Neural cell (in vitro differentiated cells): ENCODE measurements around the gene COA6. TPM values are rescaled to one million over a fixed set of nuclear protein-coding genes. Genes with fewer than 3 reads are reported as not detected.

ENCODE experiments used
- H2AFZ ChIP-seq: fragments of 200-600, 300-800 bp; sonication (generic), shearing (Covaris generic); 2 replicates; pipeline ENCODE4 v1.6.0; 2014; ENCODE audit warnings: low read depth, mild to moderate bottlenecking, antibody characterized with exemption, low read length, moderate library complexity
- H3F3A ChIP-seq: fragments of 200-600 bp; shearing (Covaris generic); 2 replicates; pipeline ENCODE4 v1.6.1; 2016; ENCODE audit warnings: mild to moderate bottlenecking, moderate library complexity, mixed read lengths, antibody characterized with exemption, low read length; ENCODE audit not compliant: insufficient read depth, poor library complexity, severe bottlenecking
- H3K27ac ChIP-seq: fragments of 200-600, 300-800 bp; sonication (generic), shearing (Covaris generic); 2 replicates; pipeline ENCODE4 v1.5.1; 2014; ENCODE audit warnings: mild to moderate bottlenecking, low read length, moderate library complexity
- H3K27me3 ChIP-seq: fragments of 300-800, 200-600 bp; sonication (generic), shearing (Covaris generic); 2 replicates; pipeline ENCODE4 v1.6.0; 2014; ENCODE audit warnings: mild to moderate bottlenecking, low read depth, low read length, moderate library complexity; ENCODE audit not compliant: insufficient read depth
- H3K36me3 ChIP-seq: fragments of 300-800, 200-600 bp; sonication (generic), shearing (Covaris generic); 2 replicates; pipeline ENCODE4 v1.5.1; 2014; ENCODE audit warnings: mild to moderate bottlenecking, antibody characterized with exemption, low read length, moderate library complexity; ENCODE audit not compliant: insufficient read depth
- H3K4me2 ChIP-seq: fragments of 300-800, 200-600 bp; sonication (generic), shearing (Covaris generic); 2 replicates; pipeline ENCODE4 v1.6.0; 2014; ENCODE audit warnings: mild to moderate bottlenecking, low read length
- H3K4me3 ChIP-seq: fragments of 300-800, 200-600 bp; sonication (generic), shearing (Covaris generic); 2 replicates; pipeline ENCODE4 v1.5.1; 2014; ENCODE audit warnings: mild to moderate bottlenecking, low read length, moderate library complexity
- H3K79me2 ChIP-seq: fragments of 200-600 bp; shearing (Covaris generic); replicated peaks from 2 replicates; pipeline ENCODE4 v1.6.0; 2014; ENCODE audit warnings: mild to moderate bottlenecking, low read length, moderate library complexity; ENCODE audit not compliant: insufficient read depth
- H3K9ac ChIP-seq: fragments of 300-800, 200-600 bp; sonication (generic), shearing (Covaris generic); 2 replicates; pipeline ENCODE4 v1.6.1; 2016; ENCODE audit warnings: mild to moderate bottlenecking, low read length, mixed read lengths
- H3K9me2 ChIP-seq: fragments of 200-600 bp; shearing (Covaris generic); 2 replicates; pipeline ENCODE4 v1.6.1; 2016; ENCODE audit warnings: mild to moderate bottlenecking, low read length, mixed read lengths; ENCODE audit not compliant: insufficient read depth
- H3K9me3 ChIP-seq: fragments of 200-600, 300-800 bp; sonication (generic), shearing (Covaris generic); 2 replicates; pipeline ENCODE4 v1.6.1; 2016; ENCODE audit warnings: mild to moderate bottlenecking, mixed run types, low read length, moderate library complexity, mixed read lengths
- H4K20me1 ChIP-seq: fragments of 200-600 bp; shearing (Covaris generic); 2 replicates; pipeline ENCODE4 v1.6.1; 2016; ENCODE audit warnings: mild to moderate bottlenecking, mixed run types; ENCODE audit not compliant: insufficient read depth
- EP300 ChIP-seq: fragments of 450-650 bp; conservative IDR thresholded peaks from 2 replicates; pipeline ENCODE4 v1.6.1; 2014; ENCODE audit warnings: antibody characterized with exemption, mild to moderate bottlenecking, moderate library complexity; ENCODE audit not compliant: poor library complexity, severe bottlenecking
- EZH2 ChIP-seq: fragments of 200-600, 300-800 bp; shearing (Covaris generic), sonication (generic); IDR thresholded peaks from 2 replicates; pipeline ENCODE4 v1.6.1; 2014; ENCODE audit warnings: antibody characterized with exemption, low read length, borderline replicate concordance, mild to moderate bottlenecking; ENCODE audit not compliant: insufficient read depth, poor library complexity, severe bottlenecking
- MXI1 ChIP-seq: fragments of 450-650 bp; conservative IDR thresholded peaks from 2 replicates; pipeline ENCODE4 v1.6.1; 2014; ENCODE audit warnings: antibody characterized with exemption, mild to moderate bottlenecking; ENCODE audit not compliant: poor library complexity, severe bottlenecking
- POLR2AphosphoS5 ChIP-seq: IDR thresholded peaks from 2 replicates; pipeline ENCODE4 v1.6.1; 2012
- RAD21 ChIP-seq: fragments of 450-650 bp; conservative IDR thresholded peaks from 2 replicates; pipeline ENCODE4 v1.6.1; 2014; ENCODE audit warnings: antibody characterized with exemption, mild to moderate bottlenecking, moderate library complexity
- SMC3 ChIP-seq: fragments of 450-650 bp; conservative IDR thresholded peaks from 2 replicates; pipeline ENCODE4 v1.6.1; 2014; ENCODE audit warnings: antibody characterized with exemption, mild to moderate bottlenecking, moderate library complexity; ENCODE audit not compliant: poor library complexity
- TAF1 ChIP-seq: IDR thresholded peaks from 2 replicates; pipeline ENCODE4 v1.6.1; 2012; ENCODE audit warnings: low read depth
- polyA plus RNA-seq: library from polyadenylated mRNA; depleted of rRNA; stranded (reverse); fragments of >200 nt; gene quantifications from 2 replicates; pipeline ENCODE4 v1.2.3, GENCODE V29; 2014
- TF ChIP-seq, protein P1 (sequence below): IDR thresholded peaks from 2 replicates; pipeline ENCODE4 v1.6.1; 2012; ENCODE audit warnings: borderline replicate concordance
- TF ChIP-seq, protein P2 (sequence below): fragments of 450-650 bp; IDR thresholded peaks from 2 replicates; pipeline ENCODE4 v1.5.1; 2014; ENCODE audit warnings: antibody characterized with exemption, mild to moderate bottlenecking, moderate library complexity; ENCODE audit not compliant: poor library complexity, severe bottlenecking

COA6 gene
- polyA plus RNA-seq, 1 donor from 2014 or later: 48.3 TPM

DNA sequence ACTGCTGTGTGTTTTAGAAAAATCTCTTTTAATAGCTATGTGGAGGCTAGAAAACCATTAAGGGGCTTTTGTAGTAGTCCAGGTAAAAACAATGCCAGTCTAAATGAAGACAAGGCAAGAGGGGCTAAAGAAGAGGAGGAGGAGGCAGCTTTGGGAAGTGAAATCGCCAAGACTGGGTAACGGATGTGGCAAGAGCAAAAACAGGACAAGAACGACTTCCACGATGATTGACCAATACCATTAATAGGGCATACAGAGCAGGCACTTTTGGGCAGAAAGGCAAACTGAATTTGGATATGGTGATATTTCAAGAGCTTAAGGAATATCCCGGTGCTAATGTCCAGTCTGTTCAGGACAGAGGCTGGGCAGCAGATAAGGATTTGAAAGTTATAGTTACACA is 22.0 kb downstream of the COA6 start:
- H3K79me2 ChIP-seq: no peaks in the 10 kb centered on the region
- H3K9me3 ChIP-seq: no peaks in the 10 kb centered on the region
- H4K20me1 ChIP-seq: no peaks in the 10 kb centered on the region
- H3K4me3 ChIP-seq: no peak overlapping the region
- no peaks in the 10 kb centered on the region for H3K9me2 ChIP-seq
- no peak overlapping the region for H3K4me2 ChIP-seq
- H3F3A ChIP-seq: no peaks in the 10 kb centered on the region
- H3K27me3 ChIP-seq: no peaks in the 10 kb centered on the region
- H2AFZ ChIP-seq: no peak overlapping the region
- TF ChIP-seq TAF1 (no peak), EP300 (no peak), EZH2 (no peak), SMC3 (no peak), RAD21 (no peak), POLR2AphosphoS5 (no peak), MXI1 (no peak)
- TF ChIP-seq, protein P1, sequence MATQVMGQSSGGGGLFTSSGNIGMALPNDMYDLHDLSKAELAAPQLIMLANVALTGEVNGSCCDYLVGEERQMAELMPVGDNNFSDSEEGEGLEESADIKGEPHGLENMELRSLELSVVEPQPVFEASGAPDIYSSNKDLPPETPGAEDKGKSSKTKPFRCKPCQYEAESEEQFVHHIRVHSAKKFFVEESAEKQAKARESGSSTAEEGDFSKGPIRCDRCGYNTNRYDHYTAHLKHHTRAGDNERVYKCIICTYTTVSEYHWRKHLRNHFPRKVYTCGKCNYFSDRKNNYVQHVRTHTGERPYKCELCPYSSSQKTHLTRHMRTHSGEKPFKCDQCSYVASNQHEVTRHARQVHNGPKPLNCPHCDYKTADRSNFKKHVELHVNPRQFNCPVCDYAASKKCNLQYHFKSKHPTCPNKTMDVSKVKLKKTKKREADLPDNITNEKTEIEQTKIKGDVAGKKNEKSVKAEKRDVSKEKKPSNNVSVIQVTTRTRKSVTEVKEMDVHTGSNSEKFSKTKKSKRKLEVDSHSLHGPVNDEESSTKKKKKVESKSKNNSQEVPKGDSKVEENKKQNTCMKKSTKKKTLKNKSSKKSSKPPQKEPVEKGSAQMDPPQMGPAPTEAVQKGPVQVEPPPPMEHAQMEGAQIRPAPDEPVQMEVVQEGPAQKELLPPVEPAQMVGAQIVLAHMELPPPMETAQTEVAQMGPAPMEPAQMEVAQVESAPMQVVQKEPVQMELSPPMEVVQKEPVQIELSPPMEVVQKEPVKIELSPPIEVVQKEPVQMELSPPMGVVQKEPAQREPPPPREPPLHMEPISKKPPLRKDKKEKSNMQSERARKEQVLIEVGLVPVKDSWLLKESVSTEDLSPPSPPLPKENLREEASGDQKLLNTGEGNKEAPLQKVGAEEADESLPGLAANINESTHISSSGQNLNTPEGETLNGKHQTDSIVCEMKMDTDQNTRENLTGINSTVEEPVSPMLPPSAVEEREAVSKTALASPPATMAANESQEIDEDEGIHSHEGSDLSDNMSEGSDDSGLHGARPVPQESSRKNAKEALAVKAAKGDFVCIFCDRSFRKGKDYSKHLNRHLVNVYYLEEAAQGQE: no peak
- TF ChIP-seq, protein P2, sequence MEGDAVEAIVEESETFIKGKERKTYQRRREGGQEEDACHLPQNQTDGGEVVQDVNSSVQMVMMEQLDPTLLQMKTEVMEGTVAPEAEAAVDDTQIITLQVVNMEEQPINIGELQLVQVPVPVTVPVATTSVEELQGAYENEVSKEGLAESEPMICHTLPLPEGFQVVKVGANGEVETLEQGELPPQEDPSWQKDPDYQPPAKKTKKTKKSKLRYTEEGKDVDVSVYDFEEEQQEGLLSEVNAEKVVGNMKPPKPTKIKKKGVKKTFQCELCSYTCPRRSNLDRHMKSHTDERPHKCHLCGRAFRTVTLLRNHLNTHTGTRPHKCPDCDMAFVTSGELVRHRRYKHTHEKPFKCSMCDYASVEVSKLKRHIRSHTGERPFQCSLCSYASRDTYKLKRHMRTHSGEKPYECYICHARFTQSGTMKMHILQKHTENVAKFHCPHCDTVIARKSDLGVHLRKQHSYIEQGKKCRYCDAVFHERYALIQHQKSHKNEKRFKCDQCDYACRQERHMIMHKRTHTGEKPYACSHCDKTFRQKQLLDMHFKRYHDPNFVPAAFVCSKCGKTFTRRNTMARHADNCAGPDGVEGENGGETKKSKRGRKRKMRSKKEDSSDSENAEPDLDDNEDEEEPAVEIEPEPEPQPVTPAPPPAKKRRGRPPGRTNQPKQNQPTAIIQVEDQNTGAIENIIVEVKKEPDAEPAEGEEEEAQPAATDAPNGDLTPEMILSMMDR: no peak
- H3K27ac ChIP-seq: no peak overlapping the region
- H3K36me3 ChIP-seq: no peaks in the 10 kb centered on the region
- no peak overlapping the region for H3K9ac ChIP-seq

DNA sequence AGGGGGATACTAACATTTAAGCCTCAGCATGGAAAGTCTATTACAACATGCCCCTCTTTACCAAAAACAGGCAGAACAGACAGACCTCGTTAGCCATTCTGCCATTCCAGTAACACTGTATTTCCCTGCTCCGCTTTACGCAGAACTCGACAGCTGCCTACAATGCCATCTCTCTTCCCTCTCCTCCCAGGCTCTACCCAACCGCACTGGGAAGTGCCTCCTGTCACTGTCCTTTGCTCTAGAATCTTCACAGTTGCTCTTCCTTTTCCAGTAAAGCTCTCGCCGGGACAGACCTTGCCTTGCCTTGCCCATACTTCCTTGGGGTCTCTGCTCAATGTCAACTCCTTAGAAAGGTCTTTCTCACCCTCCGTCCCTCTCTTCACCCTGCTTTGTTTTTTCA is 22.8 kb downstream of the COA6 start:
- no peaks in the 10 kb centered on the region for H3K36me3 ChIP-seq
- H3K9me2 ChIP-seq: no peaks in the 10 kb centered on the region
- TF ChIP-seq TAF1 (no peak), POLR2AphosphoS5 (no peak), EZH2 (no peak), SMC3 (no peak), EP300 (no peak)
- TF ChIP-seq, protein P2: no peak
- H3K9ac ChIP-seq: no peak overlapping the region
- no peaks in the 10 kb centered on the region for H3K27me3 ChIP-seq
- no peak overlapping the region for H3K4me2 ChIP-seq
- H3K9me3 ChIP-seq: no peaks in the 10 kb centered on the region
- no peaks in the 10 kb centered on the region for H3K79me2 ChIP-seq
- H2AFZ ChIP-seq: no peak overlapping the region
- H4K20me1 ChIP-seq: no peaks in the 10 kb centered on the region
- no peak overlapping the region for H3K4me3 ChIP-seq
- no peaks in the 10 kb centered on the region for H3F3A ChIP-seq
- H3K27ac ChIP-seq: no peak overlapping the region
